GM12878 (cell line): ENCODE measurements around the gene PSMF1. TPM values are rescaled to one million over a fixed set of nuclear protein-coding genes. Genes with fewer than 3 reads are reported as not detected.

Experiments
- ATAC-seq: fragments of 200-7000 bp; cut with Tn5 transposase; 3 replicates; pipeline ENCODE4 v1.9.1; 2020; ENCODE audit warnings: mild to moderate bottlenecking, moderate library complexity
- BruUV-seq: library from RNA; stranded (reverse); fragments of 400-500 nt; replicated peaks from 2 replicates; lab custom pipeline; 2021; lab: Mats Ljungman, UMichigan
- CTCF ChIA-PET: fragments of 300-600 bp; sonication (Branson Sonifier 250); formaldehyde crosslinking; extraction: SDS; loops from one replicate; lab custom pipeline; 2021; ENCODE audit warnings: inconsistent platforms; lab: Yijun Ruan, JAX
- POLR2A ChIA-PET: fragments of 350-600 bp; formaldehyde crosslinking; extraction: SDS; loops from one replicate; lab custom pipeline; 2021; ENCODE audit warnings: inconsistent platforms; lab: Charles Lee
- RAD21 ChIA-PET: fragments of 300-600 bp; sonication (Branson Sonifier 250); formaldehyde crosslinking; loops from one replicate; lab custom pipeline; 2023; ENCODE audit warnings: antibody characterized with exemption; ENCODE audit not compliant: unreplicated experiment; lab: Charles Lee
- SMC1A ChIA-PET: fragments of 300-600 bp; sonication (Branson Sonifier 250); formaldehyde crosslinking; loops from one replicate; lab custom pipeline; 2023; ENCODE audit not compliant: unreplicated experiment, uncharacterized antibody; lab: Charles Lee
- DNase-seq: peaks from one replicate; pipeline ENCODE4 v3.0.0-alpha.2; 2011; ENCODE audit warnings: low read depth, low spot score
- FAIRE-seq: peaks from 3 replicates; lab custom pipeline; 2011; peaks lifted over from hg19 to GRCh38; lab: Jason Lieb, UNC
- H2AFZ ChIP-seq: 2 replicates; pipeline ENCODE4 v1.6.0; 2011; ENCODE audit warnings: low read depth, low read length, control low read depth; ENCODE audit not compliant: control insufficient read depth
- H3K27ac ChIP-seq: 2 replicates; pipeline ENCODE4 v1.5.1; 2011; ENCODE audit warnings: control low read depth; ENCODE audit not compliant: control insufficient read depth, insufficient read depth
- H3K27me3 ChIP-seq, 2 experiments: replicated peaks in 1 of 2; 2 replicates each; pipeline versions ENCODE4 v1.6.0 to v1.6.1; 2011; ENCODE audit warnings: low read length in 1 of 2; ENCODE audit not compliant: control insufficient read depth in 2 of 2, insufficient read depth in 2 of 2
- H3K36me3 ChIP-seq, 2 experiments: 2 replicates each; pipeline ENCODE4 v1.5.1; 2011; ENCODE audit warnings: low read length in 1 of 2; ENCODE audit not compliant: control insufficient read depth in 2 of 2, insufficient read depth in 2 of 2
- H3K4me1 ChIP-seq: 2 replicates; pipeline ENCODE4 v1.6.1; 2011; ENCODE audit warnings: mild to moderate bottlenecking, low read length, moderate library complexity, mixed read lengths; ENCODE audit not compliant: control insufficient read depth, insufficient read depth
- H3K4me2 ChIP-seq: 2 replicates; pipeline ENCODE4 v1.6.0; 2011; ENCODE audit warnings: control low read depth; ENCODE audit not compliant: control insufficient read depth, insufficient read depth
- H3K4me3 ChIP-seq: fragments of 200-600 bp; sonication (generic); 2 replicates; pipeline ENCODE4 v1.5.1; 2016
- H3K79me2 ChIP-seq: 2 replicates; pipeline ENCODE4 v1.6.0; 2011; ENCODE audit warnings: low read length; ENCODE audit not compliant: control insufficient read depth, insufficient read depth
- H3K9ac ChIP-seq: 2 replicates; pipeline ENCODE4 v1.8.0; 2011; ENCODE audit warnings: low read length, control low read depth, mixed read lengths; ENCODE audit not compliant: control insufficient read depth, insufficient read depth
- H3K9me3 ChIP-seq: replicated peaks from 3 replicates; pipeline ENCODE4 v1.5.1; 2011; ENCODE audit warnings: mild to moderate bottlenecking, low read length; ENCODE audit not compliant: control insufficient read depth, insufficient read depth
- H4K20me1 ChIP-seq: 2 replicates; pipeline ENCODE4 v1.6.0; 2011; ENCODE audit not compliant: control insufficient read depth, insufficient read depth
- ATF7 ChIP-seq: fragments of 450-650 bp; IDR thresholded peaks from 2 replicates; pipeline ENCODE4 v1.6.1; 2016; ENCODE audit warnings: low read depth, mild to moderate bottlenecking
- CBX5 ChIP-seq: sonication (generic); IDR thresholded peaks from 2 replicates; pipeline ENCODE4 v1.6.1; 2016; ENCODE audit warnings: low read depth, moderate library complexity, mild to moderate bottlenecking, inconsistent platforms
- CREB1 ChIP-seq: IDR thresholded peaks from 2 replicates; pipeline ENCODE4 v1.6.1; 2012; ENCODE audit warnings: low read depth, mild to moderate bottlenecking, inconsistent platforms
- CREM ChIP-seq: IDR thresholded peaks from 2 replicates; pipeline ENCODE4 v1.6.1; 2014; ENCODE audit warnings: antibody characterized with exemption, low read depth
- IKZF2 ChIP-seq, 2 experiments: fragments of 450-650 bp; IDR thresholded peaks; 2 replicates each; pipeline ENCODE4 v1.6.1; 2017; ENCODE audit warnings: mild to moderate bottlenecking in 2 of 2, moderate library complexity in 2 of 2
- MTA2 ChIP-seq: fragments of 450-650 bp; IDR thresholded peaks from 2 replicates; pipeline ENCODE4 v1.6.1; 2016; ENCODE audit warnings: low read depth, mild to moderate bottlenecking, moderate library complexity
- RUNX3 ChIP-seq: IDR thresholded peaks from 2 replicates; pipeline ENCODE4 v1.6.1; 2012; ENCODE audit warnings: low read length, inconsistent platforms
- ZNF24 ChIP-seq: fragments of 450-650 bp; IDR thresholded peaks from 2 replicates; pipeline ENCODE4 v1.6.1; 2017; ENCODE audit warnings: antibody characterized with exemption, mild to moderate bottlenecking
- WGBS: methylation state at CpG from one replicate; pipeline ENCODE4 v1.1.6; 2016; ENCODE audit warnings: low lambda C conversion rate; ENCODE audit not compliant: insufficient replicate concordance, insufficient coverage; ENCODE audit errors: missing lambda C conversion rate; 5-methylcytosine and 5-hydroxymethylcytosine counted together
- in situ Hi-C: fragments of 300-500 bp; cut with MboI; formaldehyde crosslinking; loops from 9 replicates; pipeline ENCODE4 v1.14.3; 2018; ENCODE audit warnings: mixed read lengths
- intact Hi-C: fragments of 100-400 bp; cut with micrococcal nuclease; formaldehyde crosslinking; loops from one replicate; pipeline ENCODE4 v1.14.2; 2022; ENCODE audit not compliant: unreplicated experiment
- polyA plus RNA-seq, 11 experiments: library from polyadenylated mRNA; depleted of rRNA in 4 of 11; unstranded in 6 of 11; stranded (reverse) in 5 of 11; fragments of >200 nt; fragmentation: Nextera tagmentation in 4 of 11; fragmentation: Illumina TruSeq in 1 of 11; extraction: Ambion mirVana in 4 of 11; extraction: Trizol in 1 of 11; gene quantifications; 1 replicate in 1 of 11; 2 replicates in 10 of 11; pipeline versions ENCODE4 v1.2.1 to v1.2.3, GENCODE V29; 2011 to 2016; ENCODE audit warnings: inconsistent platforms in 2 of 11, missing spikeins in 2 of 11, low read depth in 1 of 11
- total RNA-seq, 4 experiments: library from RNA; depleted of rRNA in 3 of 4; stranded (reverse); fragments of >200 nt in 3 of 4; fragmentation: Illumina TruSeq in 1 of 4; extraction: Trizol in 1 of 4; gene quantifications; 2 replicates each; pipeline versions ENCODE4 v1.2.1 to v1.2.3, GENCODE V29; 2013 to 2021
- TF ChIP-seq, protein P1 (sequence below): fragments of 450-650 bp; IDR thresholded peaks from 2 replicates; pipeline ENCODE4 v1.6.1; 2017; ENCODE audit warnings: mild to moderate bottlenecking, moderate library complexity
- TF ChIP-seq, protein P2 (sequence below): IDR thresholded peaks from 2 replicates; pipeline ENCODE4 v1.6.1; 2012; ENCODE audit warnings: low read depth, low read length, improper control_type of control experiment

PSMF1 gene
- total and polyA plus RNA-seq, 10 of the 15 experiments (the other 5 are each of a cell fraction or from before 2014, with no cell fraction given) = 14.2 to 173 (median 40.6) TPM

DNA sequence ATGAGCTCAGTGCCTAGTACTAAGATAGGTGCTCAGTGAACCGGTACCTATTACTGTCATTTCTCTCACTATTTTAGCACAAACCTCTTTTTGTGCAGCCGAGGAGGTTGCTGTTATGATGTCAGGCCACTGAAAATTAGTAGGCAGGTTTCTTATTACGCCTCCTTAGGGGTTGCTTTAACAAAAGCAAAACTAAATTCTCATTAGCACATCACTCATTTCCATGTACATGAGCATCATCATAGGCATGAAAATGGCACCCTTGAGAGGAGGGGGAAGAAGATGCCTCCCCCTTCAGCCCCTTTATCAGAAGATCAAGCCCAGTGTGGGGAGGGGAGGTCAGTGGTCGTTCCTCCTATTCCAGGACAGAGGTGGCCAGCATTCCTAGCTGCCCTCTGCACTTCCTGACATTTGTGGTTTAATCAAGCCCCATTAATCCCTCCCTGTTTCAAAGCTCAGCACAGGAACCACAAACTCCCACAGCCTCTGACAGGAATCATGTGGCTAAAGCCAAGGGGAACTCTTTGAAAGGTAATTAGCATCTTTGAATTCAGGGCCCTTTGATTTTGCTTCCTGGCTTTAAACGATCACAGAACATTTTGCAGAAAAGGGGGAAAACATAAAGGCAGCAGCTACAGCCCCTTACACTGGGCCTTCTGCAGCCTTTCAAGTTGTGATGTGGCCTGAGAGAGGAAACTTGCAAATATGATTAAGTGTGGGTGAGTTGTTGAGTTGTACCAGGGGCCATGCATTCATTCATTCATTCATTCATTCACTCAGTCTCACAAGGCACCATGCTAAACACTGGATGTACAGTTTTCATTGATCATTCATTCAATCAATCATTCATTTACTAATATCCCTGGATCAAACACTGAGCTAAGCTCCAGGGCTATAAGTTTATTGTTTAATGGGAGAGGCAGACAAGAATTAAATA is 31.9 kb upstream of the PSMF1 start:
- Histone ChIP-seq H3K79me2 (no peaks in the 10 kb centered on the region), H3K27ac (no peak overlapping the region)
- TF ChIP-seq MTA2 (peak; percentile 35; the same call in 1 of the 2 replicates), RUNX3 (no peak), ZNF24 (peak; percentile 92), ATF7 (peak; percentile 53), CREM (0 out of 2 replicates have a peak, but pooled peaks have one; percentile 22), IKZF2 (IDR thresholded peaks at IDR 0.05) (peak in 1 of 2 experiments; percentile 34; a peak in 1 of 4 replicates), CREB1 (peak; percentile 79), CBX5 (no peak)
- TF ChIP-seq, protein P1, sequence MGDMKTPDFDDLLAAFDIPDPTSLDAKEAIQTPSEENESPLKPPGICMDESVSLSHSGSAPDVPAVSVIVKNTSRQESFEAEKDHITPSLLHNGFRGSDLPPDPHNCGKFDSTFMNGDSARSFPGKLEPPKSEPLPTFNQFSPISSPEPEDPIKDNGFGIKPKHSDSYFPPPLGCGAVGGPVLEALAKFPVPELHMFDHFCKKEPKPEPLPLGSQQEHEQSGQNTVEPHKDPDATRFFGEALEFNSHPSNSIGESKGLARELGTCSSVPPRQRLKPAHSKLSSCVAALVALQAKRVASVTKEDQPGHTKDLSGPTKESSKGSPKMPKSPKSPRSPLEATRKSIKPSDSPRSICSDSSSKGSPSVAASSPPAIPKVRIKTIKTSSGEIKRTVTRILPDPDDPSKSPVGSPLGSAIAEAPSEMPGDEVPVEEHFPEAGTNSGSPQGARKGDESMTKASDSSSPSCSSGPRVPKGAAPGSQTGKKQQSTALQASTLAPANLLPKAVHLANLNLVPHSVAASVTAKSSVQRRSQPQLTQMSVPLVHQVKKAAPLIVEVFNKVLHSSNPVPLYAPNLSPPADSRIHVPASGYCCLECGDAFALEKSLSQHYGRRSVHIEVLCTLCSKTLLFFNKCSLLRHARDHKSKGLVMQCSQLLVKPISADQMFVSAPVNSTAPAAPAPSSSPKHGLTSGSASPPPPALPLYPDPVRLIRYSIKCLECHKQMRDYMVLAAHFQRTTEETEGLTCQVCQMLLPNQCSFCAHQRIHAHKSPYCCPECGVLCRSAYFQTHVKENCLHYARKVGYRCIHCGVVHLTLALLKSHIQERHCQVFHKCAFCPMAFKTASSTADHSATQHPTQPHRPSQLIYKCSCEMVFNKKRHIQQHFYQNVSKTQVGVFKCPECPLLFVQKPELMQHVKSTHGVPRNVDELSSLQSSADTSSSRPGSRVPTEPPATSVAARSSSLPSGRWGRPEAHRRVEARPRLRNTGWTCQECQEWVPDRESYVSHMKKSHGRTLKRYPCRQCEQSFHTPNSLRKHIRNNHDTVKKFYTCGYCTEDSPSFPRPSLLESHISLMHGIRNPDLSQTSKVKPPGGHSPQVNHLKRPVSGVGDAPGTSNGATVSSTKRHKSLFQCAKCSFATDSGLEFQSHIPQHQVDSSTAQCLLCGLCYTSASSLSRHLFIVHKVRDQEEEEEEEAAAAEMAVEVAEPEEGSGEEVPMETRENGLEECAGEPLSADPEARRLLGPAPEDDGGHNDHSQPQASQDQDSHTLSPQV = no peak
- TF ChIP-seq, protein P2, sequence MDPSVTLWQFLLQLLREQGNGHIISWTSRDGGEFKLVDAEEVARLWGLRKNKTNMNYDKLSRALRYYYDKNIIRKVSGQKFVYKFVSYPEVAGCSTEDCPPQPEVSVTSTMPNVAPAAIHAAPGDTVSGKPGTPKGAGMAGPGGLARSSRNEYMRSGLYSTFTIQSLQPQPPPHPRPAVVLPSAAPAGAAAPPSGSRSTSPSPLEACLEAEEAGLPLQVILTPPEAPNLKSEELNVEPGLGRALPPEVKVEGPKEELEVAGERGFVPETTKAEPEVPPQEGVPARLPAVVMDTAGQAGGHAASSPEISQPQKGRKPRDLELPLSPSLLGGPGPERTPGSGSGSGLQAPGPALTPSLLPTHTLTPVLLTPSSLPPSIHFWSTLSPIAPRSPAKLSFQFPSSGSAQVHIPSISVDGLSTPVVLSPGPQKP = no peak
- TF ChIP-seq, all 136 proteins: peak for 6
- ChIA-PET RAD21 (interaction anchor here (1.3 to 1.4 kb wide), 2 partner anchors 21 to 56 kb away, joined by 4 to 6 read pairs; no protein-coding TSS in a partner anchor), SMC1A (interaction anchor here (0.8 to 1.5 kb wide), 4 partner anchors 10 to 22 kb away, joined by 3 to 4 read pairs (median 3); no protein-coding TSS in a partner anchor), POLR2A (interaction anchor here (0.8 kb wide), 1 partner anchor 9 kb away, joined by 3 read pairs; no protein-coding TSS in a partner anchor), CTCF (interaction anchor here (0.6 to 3.6 kb wide), 3 partner anchors 21 to 101 kb away, joined by 3 to 22 read pairs (median 3); no protein-coding TSS in a partner anchor)
- H3K9ac ChIP-seq = no peak overlapping the region
- no peaks in the 10 kb centered on the region for H3K36me3 ChIP-seq
- no peaks in the 10 kb centered on the region for H3K27me3 ChIP-seq
- peaks cover 15% of the 10 kb centered on the region for H3K9me3 ChIP-seq
- no peaks in the 10 kb centered on the region for H4K20me1 ChIP-seq
- no peak for FAIRE-seq
- intact Hi-C loops (no loop called here), in situ Hi-C loops (no loop called here)
- H3K4me1 ChIP-seq = no peaks in the 10 kb centered on the region; the same call in 1 of the 2 replicates
- 2% methylated on average over 5 of the region's 5 CpGs for WGBS
- no peak overlapping the region for H2AFZ ChIP-seq
- no peak overlapping the region for H3K4me3 ChIP-seq
- H3K4me2 ChIP-seq = no peak overlapping the region
- no TSS peak for BruUV-seq
- DNase-seq = no peak
- peak; percentile 86 for ATAC-seq
